VCaP (cell line): ENCODE results near the gene POMGNT2.

ENCODE experiments used
- H3K27ac ChIP-seq: fragments of 450-650 bp; 2 replicates; pipeline ENCODE4 v1.5.1; 2017
- TF ChIP-seq, protein P1 (sequence below): fragments of 450-650 bp; conservative IDR thresholded peaks from 2 replicates; pipeline ENCODE4 v1.5.1; 2017; ENCODE audit warnings: mild to moderate bottlenecking, moderate library complexity

POMGNT2 gene

GRCh38 chr3:43105596-43106292, at the start of gene POMGNT2:
TSS of gene POMGNT2 (minus strand) at chr3:43106079. CDS start at chr3:43081431, 24,648 bp downstream.
- H3K27ac ChIP-seq = peak within 1 kb of the TSS; percentile 69; the same call in 1 of the 2 replicates
- TF ChIP-seq, protein P1, sequence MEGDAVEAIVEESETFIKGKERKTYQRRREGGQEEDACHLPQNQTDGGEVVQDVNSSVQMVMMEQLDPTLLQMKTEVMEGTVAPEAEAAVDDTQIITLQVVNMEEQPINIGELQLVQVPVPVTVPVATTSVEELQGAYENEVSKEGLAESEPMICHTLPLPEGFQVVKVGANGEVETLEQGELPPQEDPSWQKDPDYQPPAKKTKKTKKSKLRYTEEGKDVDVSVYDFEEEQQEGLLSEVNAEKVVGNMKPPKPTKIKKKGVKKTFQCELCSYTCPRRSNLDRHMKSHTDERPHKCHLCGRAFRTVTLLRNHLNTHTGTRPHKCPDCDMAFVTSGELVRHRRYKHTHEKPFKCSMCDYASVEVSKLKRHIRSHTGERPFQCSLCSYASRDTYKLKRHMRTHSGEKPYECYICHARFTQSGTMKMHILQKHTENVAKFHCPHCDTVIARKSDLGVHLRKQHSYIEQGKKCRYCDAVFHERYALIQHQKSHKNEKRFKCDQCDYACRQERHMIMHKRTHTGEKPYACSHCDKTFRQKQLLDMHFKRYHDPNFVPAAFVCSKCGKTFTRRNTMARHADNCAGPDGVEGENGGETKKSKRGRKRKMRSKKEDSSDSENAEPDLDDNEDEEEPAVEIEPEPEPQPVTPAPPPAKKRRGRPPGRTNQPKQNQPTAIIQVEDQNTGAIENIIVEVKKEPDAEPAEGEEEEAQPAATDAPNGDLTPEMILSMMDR = no peak; the same call in 1 of the 2 replicates

DNA sequence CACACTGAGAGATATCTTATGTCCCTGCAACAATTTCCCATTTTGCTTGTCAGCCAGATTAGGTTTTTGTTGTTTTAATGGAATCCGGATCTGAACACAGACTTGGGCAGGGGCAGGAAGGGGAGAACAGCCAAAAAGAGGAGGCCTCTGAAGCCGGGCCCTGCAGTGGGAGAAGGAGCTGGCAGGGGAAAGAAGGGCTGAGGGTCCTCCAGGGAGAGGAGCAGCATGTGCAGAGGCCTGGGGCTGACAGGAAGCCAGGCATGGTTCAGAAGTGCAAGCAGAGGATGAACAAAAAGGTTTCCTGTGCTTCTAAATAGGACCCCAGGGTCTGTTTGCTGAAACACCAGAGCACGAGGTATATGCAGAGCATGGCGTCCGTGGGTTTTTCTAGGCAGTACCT, 49.1 kb upstream of the POMGNT2 start:
- TF ChIP-seq, protein P1 = no peak
- H3K27ac ChIP-seq = no peak overlapping the region

DNA sequence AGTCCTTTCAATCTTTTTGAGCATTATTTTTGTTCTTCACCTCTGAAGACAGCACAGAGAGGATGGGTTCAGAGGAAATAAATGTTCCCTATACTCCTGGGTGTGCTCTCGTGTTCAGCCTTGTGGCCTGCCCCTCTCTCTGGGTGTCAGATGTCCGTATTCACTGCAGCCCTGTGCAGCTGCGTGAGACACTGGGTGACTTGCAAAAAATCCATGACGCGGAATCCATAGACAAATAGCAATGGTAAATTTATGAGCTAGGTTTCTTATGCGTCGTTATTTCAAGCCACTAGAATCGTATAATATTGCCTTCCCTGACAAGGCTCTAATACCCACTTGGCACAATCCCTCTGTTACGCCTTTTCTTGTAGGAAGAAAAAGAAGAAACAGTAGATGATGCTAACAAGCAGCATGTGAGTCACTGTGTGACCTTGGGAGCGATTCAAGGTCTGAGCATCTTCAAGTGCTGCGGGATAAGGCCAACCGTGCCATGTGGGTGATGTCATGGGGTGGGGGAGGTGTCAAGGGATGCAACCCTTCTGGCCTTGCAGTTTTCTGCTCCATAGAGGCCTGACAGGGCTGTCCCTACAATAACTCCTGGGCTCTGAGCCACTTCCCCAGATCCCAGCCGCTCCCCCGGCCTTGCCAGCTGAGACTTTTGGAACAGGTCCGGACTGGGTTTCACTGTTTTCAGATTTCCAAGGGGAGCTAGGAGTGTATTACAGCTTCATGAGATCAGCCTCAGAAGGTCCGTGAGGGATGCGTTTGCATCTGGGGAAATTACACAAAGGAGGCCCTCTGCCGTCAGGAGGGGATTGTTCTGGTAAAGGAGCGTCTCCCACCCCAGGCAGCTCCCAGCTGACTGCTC, 47.6 kb upstream of the POMGNT2 start:
- H3K27ac ChIP-seq = no peak overlapping the region
- TF ChIP-seq, protein P1 = no peak

GRCh38 chr3:43152649-43153048, 46.8 kb upstream of the POMGNT2 start:
- H3K27ac ChIP-seq = no peak overlapping the region
- TF ChIP-seq, protein P1 = no peak

DNA sequence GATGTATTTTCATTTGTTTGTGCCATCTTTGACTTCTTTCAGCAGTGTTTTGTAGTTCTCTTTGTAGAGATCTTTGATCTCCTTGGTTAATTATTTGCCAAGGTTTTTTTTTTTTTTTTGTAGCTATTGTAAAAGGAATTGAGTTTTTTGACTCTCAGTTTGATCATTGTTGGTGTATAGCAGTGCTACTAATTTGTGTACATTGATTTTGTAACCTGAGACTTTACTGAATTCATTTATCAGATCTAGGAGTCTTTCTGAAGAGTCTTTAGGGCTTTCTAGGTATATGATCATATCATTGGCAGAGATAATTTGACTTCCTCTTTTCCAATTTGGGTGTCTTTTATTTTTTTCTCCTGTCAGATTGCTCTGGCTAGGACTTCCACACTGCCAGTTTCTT, 42.2 kb upstream of the POMGNT2 start:
- TF ChIP-seq, protein P1 = no peak
- no peak overlapping the region for H3K27ac ChIP-seq

GRCh38 chr3:43146599-43146998, 40.7 kb upstream of the POMGNT2 start:
- TF ChIP-seq, protein P1 = no peak
- H3K27ac ChIP-seq = no peak overlapping the region

DNA sequence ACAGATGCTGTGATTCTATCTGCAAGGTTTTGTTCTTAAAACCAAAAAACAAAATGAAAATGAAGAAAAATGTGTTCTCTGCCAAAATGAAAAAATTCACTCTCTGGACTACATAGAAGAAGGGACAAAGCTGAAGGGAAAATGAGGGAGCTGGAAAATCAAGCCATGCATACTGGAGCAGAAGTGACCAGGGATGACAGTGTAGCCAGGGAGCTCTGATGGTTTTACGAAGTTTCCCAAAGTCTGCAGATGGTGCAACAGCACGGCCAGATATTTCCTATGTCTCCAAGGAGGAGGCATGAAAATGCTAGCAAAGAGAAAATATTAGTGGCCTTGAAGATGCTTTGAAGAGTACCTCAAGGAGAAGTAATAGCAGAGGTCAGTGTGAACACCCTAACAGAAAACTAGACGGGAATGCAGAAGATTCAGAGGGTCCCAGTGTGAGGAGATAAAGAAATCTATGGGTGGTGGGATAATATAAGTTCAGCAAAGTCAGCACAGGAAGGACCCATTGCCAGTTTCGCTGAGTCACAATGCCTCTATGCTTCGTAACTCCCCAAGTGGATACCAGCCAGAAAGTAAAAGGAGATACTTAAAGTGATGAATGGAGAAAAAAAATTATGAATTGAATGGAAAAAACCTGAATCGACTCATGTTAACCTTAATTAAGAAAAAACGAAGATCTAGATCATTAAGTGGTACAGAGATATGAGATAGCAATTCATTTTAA, 39.0 kb upstream of the POMGNT2 start:
- no peak overlapping the region for H3K27ac ChIP-seq
- TF ChIP-seq, protein P1 = no peak
